ENCODE results near the gene MYO3B.

Gene MYO3B

DNA sequence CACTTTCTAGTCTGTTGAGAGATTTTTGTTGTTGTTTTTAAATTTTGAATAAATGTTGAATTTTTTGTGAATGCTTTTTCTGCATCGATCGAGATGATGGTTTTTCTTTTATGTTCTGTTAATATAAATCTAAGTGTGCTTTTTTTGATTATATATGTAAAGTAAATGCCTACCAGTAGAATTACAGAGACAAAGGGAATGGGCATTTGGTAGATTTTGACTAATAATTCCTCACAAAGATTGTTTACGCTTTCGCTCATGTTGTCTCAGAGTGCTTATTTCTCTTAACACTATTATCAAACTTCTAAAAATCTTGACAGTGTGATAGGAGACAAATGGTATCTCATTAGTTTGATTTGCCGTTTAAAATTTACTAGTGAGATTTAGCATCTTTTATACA, 3.7 kb downstream of the MYO3B start:
- Histone ChIP-seq H2AFZ (ENCODE audit: low read depth, low read length) (no peak overlapping the region), H3K9me3 (ENCODE audit: insufficient read depth, low read length, severe bottlenecking) (peaks cover 4% of the 10 kb centered on the region), H4K20me1 (ENCODE audit: insufficient read depth, low read length) (no peaks in the 10 kb centered on the region), H3K4me3 (ENCODE audit: low read depth in 1 of 2, low read length in 2 of 2) (no peak overlapping the region), H3K4me1 (ENCODE audit: insufficient read depth, low read length) (no peaks in the 10 kb centered on the region), H3K4me2 (ENCODE audit: insufficient read depth, low read length) (no peak overlapping the region), H3K9ac (ENCODE audit: low read depth, low read length) (no peak overlapping the region), H3K27me3 (ENCODE audit: insufficient read depth, low read length, poor library complexity) (no peaks in the 10 kb centered on the region), H3K27ac (ENCODE audit: low read length) (no peak overlapping the region), H3K79me2 (ENCODE audit: insufficient read depth, low read length) (no peaks in the 10 kb centered on the region), H3K36me3 (ENCODE audit: insufficient read depth, low read length) (no peaks in the 10 kb centered on the region)
- TF ChIP-seq, protein P1, sequence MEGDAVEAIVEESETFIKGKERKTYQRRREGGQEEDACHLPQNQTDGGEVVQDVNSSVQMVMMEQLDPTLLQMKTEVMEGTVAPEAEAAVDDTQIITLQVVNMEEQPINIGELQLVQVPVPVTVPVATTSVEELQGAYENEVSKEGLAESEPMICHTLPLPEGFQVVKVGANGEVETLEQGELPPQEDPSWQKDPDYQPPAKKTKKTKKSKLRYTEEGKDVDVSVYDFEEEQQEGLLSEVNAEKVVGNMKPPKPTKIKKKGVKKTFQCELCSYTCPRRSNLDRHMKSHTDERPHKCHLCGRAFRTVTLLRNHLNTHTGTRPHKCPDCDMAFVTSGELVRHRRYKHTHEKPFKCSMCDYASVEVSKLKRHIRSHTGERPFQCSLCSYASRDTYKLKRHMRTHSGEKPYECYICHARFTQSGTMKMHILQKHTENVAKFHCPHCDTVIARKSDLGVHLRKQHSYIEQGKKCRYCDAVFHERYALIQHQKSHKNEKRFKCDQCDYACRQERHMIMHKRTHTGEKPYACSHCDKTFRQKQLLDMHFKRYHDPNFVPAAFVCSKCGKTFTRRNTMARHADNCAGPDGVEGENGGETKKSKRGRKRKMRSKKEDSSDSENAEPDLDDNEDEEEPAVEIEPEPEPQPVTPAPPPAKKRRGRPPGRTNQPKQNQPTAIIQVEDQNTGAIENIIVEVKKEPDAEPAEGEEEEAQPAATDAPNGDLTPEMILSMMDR (IDR thresholded peaks at IDR 0.05; ENCODE audit: borderline replicate concordance, extremely low read depth, low read length, poor library complexity, severe bottlenecking), result no peak
- TF ChIP-seq EZH2 (IDR thresholded peaks at IDR 0.05; ENCODE audit: borderline replicate concordance, low read depth, low read length, severe bottlenecking), result no peak
- DNase-seq (no peak), ATAC-seq (ENCODE audit: insufficient read depth, low read depth) (no peak)

DNA sequence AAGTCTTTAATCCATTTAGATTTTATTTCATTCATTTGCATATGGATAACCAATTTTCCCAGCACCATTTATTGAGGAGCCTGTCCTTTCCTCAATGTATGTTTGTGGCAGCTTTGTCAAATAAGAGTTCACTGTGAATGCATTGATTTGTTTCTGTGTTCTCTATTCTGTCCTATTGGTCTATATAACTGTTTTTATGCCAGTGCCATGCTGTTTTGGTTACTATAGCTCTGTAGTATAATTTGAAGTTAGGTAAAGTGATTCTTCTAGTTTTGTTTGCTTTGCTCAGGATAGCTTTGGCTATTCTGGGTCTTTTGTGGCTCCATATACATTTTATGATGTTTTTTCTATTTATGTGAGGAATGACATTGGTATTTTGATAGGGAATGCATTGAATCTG, 7.4 kb downstream of the MYO3B start:
- H4K20me1 ChIP-seq (ENCODE audit: insufficient read depth, low read length), result no peaks in the 10 kb centered on the region
- no peak overlapping the region for H3K4me2 ChIP-seq (ENCODE audit: insufficient read depth, low read length)
- ATAC-seq (ENCODE audit: insufficient read depth, low read depth), result no peak
- TF ChIP-seq, protein P1 (IDR thresholded peaks at IDR 0.05; ENCODE audit: borderline replicate concordance, extremely low read depth, low read length, poor library complexity, severe bottlenecking), result no peak
- TF ChIP-seq EZH2 (IDR thresholded peaks at IDR 0.05; ENCODE audit: borderline replicate concordance, low read depth, low read length, severe bottlenecking), result no peak
- H3K27ac ChIP-seq (ENCODE audit: low read length), result no peak overlapping the region
- H3K79me2 ChIP-seq (ENCODE audit: insufficient read depth, low read length), result no peaks in the 10 kb centered on the region
- no peak overlapping the region for H2AFZ ChIP-seq (ENCODE audit: low read depth, low read length)
- peaks cover 4% of the 10 kb centered on the region for H3K9me3 ChIP-seq (ENCODE audit: insufficient read depth, low read length, severe bottlenecking)
- no peaks in the 10 kb centered on the region for H3K4me1 ChIP-seq (ENCODE audit: insufficient read depth, low read length)
- H3K9ac ChIP-seq (ENCODE audit: low read depth, low read length), result no peak overlapping the region
- no peaks in the 10 kb centered on the region for H3K36me3 ChIP-seq (ENCODE audit: insufficient read depth, low read length)
- H3K4me3 ChIP-seq (ENCODE audit: low read depth in 1 of 2, low read length in 2 of 2), result no peak overlapping the region
- DNase-seq, result no peak
- H3K27me3 ChIP-seq (ENCODE audit: insufficient read depth, low read length, poor library complexity), result no peaks in the 10 kb centered on the region

DNA sequence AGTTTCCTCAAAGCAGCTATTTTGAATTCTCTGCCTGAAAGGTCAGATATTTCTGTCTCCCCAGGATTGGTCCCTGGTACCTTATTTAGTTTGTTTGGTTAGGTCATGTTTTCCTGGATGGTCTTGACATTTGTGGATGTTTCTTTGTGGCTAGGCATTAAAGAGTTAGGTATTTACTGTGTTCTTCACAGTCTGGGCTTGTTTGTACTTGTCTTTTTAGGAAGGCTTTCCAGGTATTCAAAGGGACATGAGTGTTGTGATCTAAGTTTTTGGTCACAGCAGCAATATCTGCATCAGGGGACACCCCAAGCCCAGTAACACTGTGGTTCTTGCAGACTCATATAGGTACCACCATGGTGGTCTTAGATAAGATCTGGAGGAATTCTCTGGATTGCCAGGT, 11.8 kb downstream of the MYO3B start:
- Histone ChIP-seq H3K4me2 (ENCODE audit: insufficient read depth, low read length) (no peak overlapping the region), H4K20me1 (ENCODE audit: insufficient read depth, low read length) (no peaks in the 10 kb centered on the region), H3K9me3 (ENCODE audit: insufficient read depth, low read length, severe bottlenecking) (peaks cover 4% of the 10 kb centered on the region), H3K79me2 (ENCODE audit: insufficient read depth, low read length) (no peaks in the 10 kb centered on the region), H2AFZ (ENCODE audit: low read depth, low read length) (no peak overlapping the region), H3K36me3 (ENCODE audit: insufficient read depth, low read length) (no peaks in the 10 kb centered on the region), H3K27ac (ENCODE audit: low read length) (no peak overlapping the region), H3K9ac (ENCODE audit: low read depth, low read length) (no peak overlapping the region), H3K4me1 (ENCODE audit: insufficient read depth, low read length) (no peaks in the 10 kb centered on the region), H3K27me3 (ENCODE audit: insufficient read depth, low read length, poor library complexity) (no peaks in the 10 kb centered on the region), H3K4me3 (ENCODE audit: low read depth in 1 of 2, low read length in 2 of 2) (no peak overlapping the region)
- ATAC-seq (ENCODE audit: insufficient read depth, low read depth) (no peak), DNase-seq (no peak)
- TF ChIP-seq, protein P1 (IDR thresholded peaks at IDR 0.05; ENCODE audit: borderline replicate concordance, extremely low read depth, low read length, poor library complexity, severe bottlenecking), result no peak
- no peak for TF ChIP-seq EZH2 (IDR thresholded peaks at IDR 0.05; ENCODE audit: borderline replicate concordance, low read depth, low read length, severe bottlenecking)

DNA sequence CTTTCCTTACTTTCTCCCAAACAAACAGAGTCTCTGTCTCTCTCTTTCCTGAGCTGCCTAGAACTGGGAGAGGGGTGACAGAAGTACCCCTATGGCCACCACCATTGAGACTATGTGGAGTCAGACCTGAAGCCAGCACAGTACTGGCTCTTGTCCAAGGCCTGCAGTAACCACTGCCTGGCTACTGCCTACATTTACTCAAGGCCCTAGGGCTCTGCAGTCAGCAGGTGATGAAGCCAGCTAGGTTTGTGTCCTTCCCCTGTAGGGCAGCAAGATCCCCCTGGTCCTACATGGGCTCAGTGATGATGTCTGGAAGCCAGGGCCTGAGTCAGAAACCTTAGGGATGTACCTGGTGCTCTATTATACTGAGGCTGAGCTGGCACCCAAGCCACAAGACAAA, 12.2 kb downstream of the MYO3B start:
- H2AFZ ChIP-seq (ENCODE audit: low read depth, low read length), result no peak overlapping the region
- ATAC-seq (ENCODE audit: insufficient read depth, low read depth) (no peak), DNase-seq (no peak)
- no peaks in the 10 kb centered on the region for H3K4me1 ChIP-seq (ENCODE audit: insufficient read depth, low read length)
- H3K36me3 ChIP-seq (ENCODE audit: insufficient read depth, low read length), result no peaks in the 10 kb centered on the region
- H3K27me3 ChIP-seq (ENCODE audit: insufficient read depth, low read length, poor library complexity), result no peaks in the 10 kb centered on the region
- no peak overlapping the region for H3K4me3 ChIP-seq (ENCODE audit: low read depth in 1 of 2, low read length in 2 of 2)
- H3K9ac ChIP-seq (ENCODE audit: low read depth, low read length), result no peak overlapping the region
- no peak overlapping the region for H3K4me2 ChIP-seq (ENCODE audit: insufficient read depth, low read length)
- no peaks in the 10 kb centered on the region for H4K20me1 ChIP-seq (ENCODE audit: insufficient read depth, low read length)
- H3K79me2 ChIP-seq (ENCODE audit: insufficient read depth, low read length), result no peaks in the 10 kb centered on the region
- peaks cover 2% of the 10 kb centered on the region for H3K9me3 ChIP-seq (ENCODE audit: insufficient read depth, low read length, severe bottlenecking)
- no peak for TF ChIP-seq EZH2 (IDR thresholded peaks at IDR 0.05; ENCODE audit: borderline replicate concordance, low read depth, low read length, severe bottlenecking)
- TF ChIP-seq, protein P1 (IDR thresholded peaks at IDR 0.05; ENCODE audit: borderline replicate concordance, extremely low read depth, low read length, poor library complexity, severe bottlenecking), result no peak
- no peak overlapping the region for H3K27ac ChIP-seq (ENCODE audit: low read length)

Measured in DND-41 (cell line).